ENCODE measurements around the gene DDX60.
"Not testable (repeated sequence)": the region's sequence is repeated elsewhere in the genome, so short reads cannot be mapped to it uniquely, and the experiment has no call there.

Gene DDX60

GRCh38 chr4:168291242-168291641 is 27.3 kb downstream of the DDX60 start:
- no peak for DNase-seq (ENCODE audit: low read depth)

DNA sequence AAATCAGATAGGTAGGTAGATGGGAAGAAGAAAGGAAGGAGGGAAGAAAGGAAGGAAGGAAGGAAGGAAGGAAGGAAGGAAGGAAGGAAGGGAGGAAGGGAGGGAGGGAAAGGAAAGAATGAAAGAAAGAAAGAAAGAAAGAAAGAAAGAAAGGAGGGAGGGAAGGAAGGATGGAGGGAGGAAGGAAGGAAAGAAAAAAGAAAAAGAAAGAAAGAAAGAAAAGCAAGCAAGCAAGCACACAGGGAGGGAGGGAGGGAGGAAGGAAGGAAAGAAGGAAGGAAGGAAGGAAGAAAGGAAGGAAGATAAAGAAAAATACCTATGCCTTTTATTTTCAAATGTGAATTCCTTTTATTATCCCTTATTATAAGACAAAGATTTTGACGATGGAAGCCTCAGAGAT is 32.7 kb downstream of the DDX60 start:
- not testable (repeated sequence) for DNase-seq (ENCODE audit: low read depth)

DNA sequence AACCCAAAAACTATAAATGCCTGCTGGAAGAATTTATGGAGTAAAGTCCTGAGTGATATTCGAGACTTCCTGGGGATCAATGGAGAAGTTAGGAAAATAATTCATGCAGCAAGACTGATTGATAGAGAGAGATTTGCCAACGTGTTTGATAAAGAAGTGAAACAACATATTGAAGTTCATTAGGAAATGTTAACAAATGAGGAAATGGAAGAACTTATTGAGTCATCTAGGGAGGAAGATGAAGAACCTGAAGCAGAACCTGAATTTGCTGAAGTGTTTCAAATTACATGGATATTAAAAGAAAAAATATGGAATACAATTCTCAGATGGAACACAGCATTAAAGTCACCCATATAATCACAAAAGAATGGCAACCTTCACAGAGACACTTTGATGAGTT is 39.0 kb downstream of the DDX60 start:
- DNase-seq (ENCODE audit: low read depth), result no peak

- DNase-seq (ENCODE audit: low read depth), result no peak
Measured at GRCh38 chr4:168275836-168276235, 42.7 kb downstream of the DDX60 start.

DNA sequence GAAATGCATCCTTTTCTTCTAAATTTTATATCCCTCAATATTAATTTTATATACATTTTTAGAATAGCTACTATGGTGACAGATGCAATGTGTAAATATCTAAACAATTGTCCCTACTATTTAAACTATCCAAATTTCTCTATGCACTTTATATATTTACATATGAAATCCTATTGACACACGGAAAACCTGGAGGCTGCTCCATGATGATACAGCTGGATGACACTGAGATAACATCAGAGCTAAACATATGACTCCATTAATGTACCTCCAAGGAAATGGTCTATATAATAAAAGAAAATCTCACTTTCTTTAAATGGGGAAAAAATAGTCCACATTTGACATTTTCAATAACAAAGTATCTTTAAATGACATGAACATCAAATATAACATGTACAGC is 43.7 kb downstream of the DDX60 start:
- no peak for DNase-seq (ENCODE audit: low read depth)

GRCh38 chr4:168273838-168274237 is 44.7 kb downstream of the DDX60 start:
- DNase-seq (ENCODE audit: low read depth), result no peak

DNA sequence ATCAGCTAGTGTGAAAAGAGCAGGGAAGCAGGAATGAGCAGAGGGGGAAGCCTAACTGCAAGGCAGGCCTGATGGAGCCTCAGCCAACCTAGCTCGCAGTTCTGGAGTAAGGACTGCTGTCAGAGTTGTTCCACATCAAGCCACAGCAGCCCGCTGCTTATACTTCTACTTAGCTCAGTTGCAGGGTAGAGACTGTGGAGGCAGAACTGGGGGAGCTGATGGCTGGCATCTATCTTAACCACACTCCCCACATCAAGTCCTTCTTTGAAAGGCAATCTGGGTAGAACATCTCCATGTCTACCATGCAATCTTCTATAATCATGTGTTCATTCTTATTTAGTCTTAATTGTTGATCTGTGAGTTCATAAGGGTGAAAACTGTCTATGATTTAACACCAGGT is 46.1 kb downstream of the DDX60 start:
- no peak for DNase-seq (ENCODE audit: low read depth)

DNA sequence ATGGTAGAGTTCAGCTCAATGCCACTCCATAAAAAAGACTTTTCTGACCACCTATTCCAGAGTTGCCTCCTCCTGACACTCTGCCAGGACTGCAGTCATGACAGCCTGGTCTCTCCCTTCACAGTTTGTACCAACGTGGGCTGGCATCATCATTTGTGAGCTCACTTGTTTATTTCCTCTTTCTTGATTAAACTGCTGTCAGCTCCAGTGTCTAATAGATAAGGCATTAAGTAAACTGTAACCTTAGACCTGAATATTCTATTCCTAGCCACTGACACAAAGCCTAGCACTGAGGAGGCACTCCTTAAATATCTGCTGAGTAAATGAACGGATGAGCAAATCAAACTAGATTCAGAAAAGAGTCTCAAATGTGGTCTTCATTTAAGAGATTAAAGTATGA is 48.7 kb downstream of the DDX60 start:
- DNase-seq (ENCODE audit: low read depth), result no peak

DNA sequence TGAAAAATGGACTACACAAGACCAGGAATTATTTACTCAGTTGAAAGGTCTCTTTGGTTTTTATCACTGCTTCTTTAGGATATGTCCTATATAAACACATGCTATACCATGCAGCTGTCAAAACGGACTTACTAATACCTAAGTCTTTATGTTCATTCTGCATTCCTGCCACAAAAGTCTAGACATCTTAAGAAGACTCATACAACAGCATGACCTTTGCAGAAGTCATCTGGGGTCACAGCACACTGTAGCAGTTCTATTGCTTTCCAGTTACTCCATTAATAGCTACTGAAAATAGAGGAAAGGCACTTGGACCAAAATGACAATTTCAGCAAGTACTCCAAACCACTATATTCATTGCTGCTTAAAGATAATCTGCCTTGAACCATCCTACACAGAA is 53.2 kb downstream of the DDX60 start:
- DNase-seq (ENCODE audit: low read depth), result no peak

GRCh38 chr4:168264903-168265302 is 53.6 kb downstream of the DDX60 start:
- DNase-seq (ENCODE audit: low read depth), result no peak

DNA sequence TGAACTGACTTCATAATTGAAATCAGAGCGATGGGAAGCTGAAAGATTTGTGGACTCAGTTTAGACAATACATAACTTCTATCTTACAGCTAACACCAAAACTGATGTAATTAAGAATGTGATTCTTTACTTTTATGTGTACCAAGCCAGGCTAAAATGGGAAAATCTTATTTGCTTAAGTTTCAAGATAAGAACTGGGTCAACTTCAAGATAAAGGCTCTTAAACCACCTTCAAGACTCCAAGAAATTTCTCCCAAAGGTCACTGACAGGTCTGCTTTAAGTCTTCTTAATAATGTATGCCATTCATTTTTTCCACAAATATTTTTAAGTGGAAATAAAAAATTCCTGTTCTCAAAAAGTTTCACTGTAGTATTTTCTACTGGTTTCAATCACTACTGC is 55.5 kb downstream of the DDX60 start:
- DNase-seq (ENCODE audit: low read depth), result no peak

GRCh38 chr4:168259096-168259495 is 59.5 kb downstream of the DDX60 start:
- no peak for DNase-seq (ENCODE audit: low read depth)

GRCh38 chr4:168257768-168258167 is 60.8 kb downstream of the DDX60 start:
- DNase-seq (ENCODE audit: low read depth), result no peak

GRCh38 chr4:168248176-168248710 is 70.3 kb downstream of the DDX60 start:
- DNase-seq (ENCODE audit: low read depth), result no peak

GRCh38 chr4:168247603-168248002 is 70.9 kb downstream of the DDX60 start:
- DNase-seq (ENCODE audit: low read depth), result no peak

DNA sequence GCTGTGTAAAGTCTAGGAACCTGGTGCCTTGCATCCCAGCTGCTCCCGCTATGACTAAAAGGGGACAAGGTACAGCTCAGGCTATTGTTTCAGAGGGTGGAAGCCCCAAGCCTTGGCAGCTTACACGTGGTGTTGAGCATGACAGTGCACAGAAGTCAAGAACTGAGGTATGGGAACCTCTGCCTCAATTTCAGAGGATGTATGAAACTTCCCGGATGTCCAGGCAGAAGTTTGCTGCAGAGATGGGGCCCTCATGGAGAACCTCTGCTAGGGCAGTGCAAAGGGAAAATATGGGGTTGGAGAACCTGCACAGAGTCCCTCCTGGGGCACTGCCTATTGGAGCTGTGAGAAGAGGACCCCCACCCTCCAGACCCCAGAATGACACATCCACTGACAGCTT is 76.6 kb downstream of the DDX60 start:
- DNase-seq (ENCODE audit: low read depth), result no peak

GRCh38 chr4:168240821-168241220 is 77.7 kb downstream of the DDX60 start:
- DNase-seq (ENCODE audit: low read depth), result no peak

- peak; percentile 50 for DNase-seq (ENCODE audit: low read depth)
Measured at GRCh38 chr4:168221301-168221700, 97.3 kb downstream of the DDX60 start.

GRCh38 chr4:168220893-168221292 is 97.7 kb downstream of the DDX60 start:
- peak; percentile 2 for DNase-seq (ENCODE audit: low read depth)

GRCh38 chr4:168218645-168219044 is 99.9 kb downstream of the DDX60 start:
- peak; percentile 60 for DNase-seq (ENCODE audit: low read depth)

DNA sequence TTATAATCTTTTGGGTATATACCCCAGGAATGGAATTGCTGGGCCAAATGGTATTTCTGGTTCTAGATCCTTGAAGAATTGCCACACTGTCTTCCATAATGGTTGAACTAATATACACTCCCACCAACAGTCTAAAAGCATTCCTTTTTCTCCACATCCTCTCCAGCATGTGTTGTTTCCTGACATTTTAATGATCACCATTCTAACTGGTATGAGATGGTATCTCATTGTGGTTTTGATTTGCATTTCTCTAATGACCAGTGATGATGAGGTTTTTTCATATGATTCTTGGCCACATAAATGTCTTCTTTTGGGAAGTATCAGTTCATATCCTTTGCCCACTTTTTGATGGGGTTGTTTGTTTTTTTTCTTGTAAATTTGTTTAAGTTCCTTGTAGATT is 105.0 kb downstream of the DDX60 start:
- DNase-seq (ENCODE audit: low read depth), result not testable (repeated sequence)

DNA sequence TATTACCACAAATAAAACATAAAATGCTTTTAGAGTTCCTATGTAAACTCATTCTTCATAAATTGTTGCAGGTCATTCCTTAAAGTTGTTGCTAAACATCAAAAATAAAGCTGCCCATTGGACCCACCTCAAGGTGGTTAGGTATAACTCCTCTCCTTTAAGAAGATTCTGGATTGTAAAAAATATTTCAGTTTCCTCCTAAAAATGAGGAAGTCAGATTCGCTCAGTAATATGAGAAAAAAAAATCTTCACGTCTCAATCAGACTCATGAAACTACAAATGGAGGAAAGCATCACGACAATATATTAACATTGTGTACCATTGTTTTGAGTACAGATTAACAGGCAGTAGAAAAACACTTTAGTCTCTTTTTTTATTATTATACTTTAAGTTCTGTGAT is 105.9 kb downstream of the DDX60 start:
- no peak for DNase-seq (ENCODE audit: low read depth)

DNA sequence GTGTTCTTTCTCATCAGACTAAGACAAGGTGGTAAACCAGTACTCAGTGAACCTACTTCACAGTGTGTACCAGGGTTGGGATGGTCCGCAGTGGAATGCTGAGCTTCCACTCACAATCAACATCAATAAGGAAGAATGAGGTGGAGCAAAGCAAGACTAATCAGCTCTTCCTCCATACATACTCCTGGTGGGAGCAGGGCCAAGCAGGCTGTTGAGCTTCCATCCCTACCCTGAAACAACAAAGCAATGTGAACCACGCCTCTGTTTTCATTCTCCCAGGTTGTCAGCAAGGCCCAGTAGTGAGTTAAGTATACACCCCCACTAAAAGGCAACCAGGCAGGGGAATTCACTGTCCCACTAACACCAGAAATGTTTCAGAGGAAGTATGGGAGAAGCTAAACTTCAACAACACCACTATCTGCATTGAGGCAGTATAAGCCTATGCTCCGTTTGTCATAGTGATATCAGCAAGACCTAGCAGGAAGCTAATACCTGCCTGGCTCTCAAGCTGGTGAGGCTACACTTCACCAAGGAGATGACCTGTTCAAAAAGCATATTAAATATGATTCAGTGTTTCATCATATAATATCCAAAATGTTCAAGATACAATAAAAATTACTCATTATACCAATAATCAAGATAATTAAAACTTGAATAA is 109.5 kb downstream of the DDX60 start:
- DNase-seq (ENCODE audit: low read depth), result no peak

GRCh38 chr4:168203233-168203911 is 115.2 kb downstream of the DDX60 start:
- DNase-seq (ENCODE audit: low read depth), result no peak

Measured in HS-5 (cell line).